K562 (cell line): ENCODE measurements around the gene LAMA3. TPM values are rescaled to one million over a fixed set of nuclear protein-coding genes. Genes with fewer than 3 reads are reported as not detected.

Experiments
- CHD4 ChIP-seq: fragments of 200-600 bp; sonication (generic); IDR thresholded peaks from 3 replicates; pipeline ENCODE4 v1.6.1; 2012; ENCODE audit warnings: low read depth, mild to moderate bottlenecking, mixed read lengths, low read length, inconsistent platforms; ENCODE audit not compliant: insufficient read depth, insufficient replicate concordance, poor library complexity, severe bottlenecking
- MGA ChIP-seq: fragments of 450-650 bp; IDR thresholded peaks from 2 replicates; pipeline ENCODE4 v1.6.1; 2016; ENCODE audit warnings: mild to moderate bottlenecking, moderate library complexity
- RBM14 ChIP-seq: fragments of 200-400 bp; formaldehyde crosslinking; IDR thresholded peaks from 2 replicates; pipeline ENCODE4 v1.6.1; 2018; ENCODE audit warnings: low read depth, mild to moderate bottlenecking, low read length, moderate library complexity, borderline replicate concordance; ENCODE audit not compliant: insufficient read depth
- SRSF3 ChIP-seq: fragments of 200-400 bp; formaldehyde crosslinking; IDR thresholded peaks from 2 replicates; pipeline ENCODE4 v1.6.1; 2016; ENCODE audit warnings: mild to moderate bottlenecking, low read length, moderate library complexity; ENCODE audit not compliant: insufficient read depth
- ZSCAN29 ChIP-seq: fragments of 450-650 bp; IDR thresholded peaks from 2 replicates; pipeline ENCODE4 v1.6.1; 2017
- polyA plus RNA-seq, 8 experiments: library from polyadenylated mRNA; depleted of rRNA in 4 of 8; stranded (reverse) in 5 of 8; unstranded in 3 of 8; fragments of >200 nt; fragmentation: Nextera tagmentation in 2 of 8; fragmentation: Illumina TruSeq in 1 of 8; extraction: Ambion mirVana in 2 of 8; extraction: Trizol in 1 of 8; gene quantifications; 2 replicates each; pipeline versions ENCODE4 v1.2.1 to v1.2.3, GENCODE V29; 2011 to 2014; ENCODE audit warnings: inconsistent platforms in 1 of 8, missing spikeins in 1 of 8
- total RNA-seq, 7 experiments: library from RNA; depleted of rRNA in 6 of 7; stranded (reverse); fragments of >200 nt in 6 of 7; fragmentation: Illumina TruSeq in 2 of 7; extraction: Trizol in 2 of 7; gene quantifications; 2 replicates each; pipeline versions ENCODE4 v1.2.1 to v1.2.3, GENCODE V29; 2011 to 2021; ENCODE audit warnings: low replicate concordance in 1 of 7

Gene LAMA3
- total and polyA plus RNA-seq, 9 of the 15 experiments (the other 6 are each of a cell fraction or from before 2014, with no cell fraction given) = 0.07 TPM; not detected in 8

- TF ChIP-seq SRSF3 (no peak), MGA (no peak), CHD4 (no peak), ZSCAN29 (no peak), RBM14 (no peak)
Measured at GRCh38 chr18:23939366-23939765, 250.1 kb downstream of the LAMA3 start (continued).
